ENCODE data around the gene APC2.

APC2 gene

GRCh38 chr19:1433119-1434039 is 16.5 kb upstream of the APC2 start:
- no peak overlapping the region for H3K27ac ChIP-seq (ENCODE audit: low read length)
- peaks cover 33% of the 10 kb centered on the region; the same call in 1 of the 2 replicates for H4K20me1 ChIP-seq (ENCODE audit: insufficient read depth, low read length)
- H3K36me3 ChIP-seq (replicated peaks; ENCODE audit: low read depth, low read length) = peaks cover 60% of the 10 kb centered on the region
- H3K4me1 ChIP-seq (ENCODE audit: low read length) = peaks cover 9% of the 10 kb centered on the region; the same call in 1 of the 2 replicates
- TF ChIP-seq EZH2phosphoT487 (IDR thresholded peaks at IDR 0.05; ENCODE audit: low read depth) = no peak
- TF ChIP-seq CTCF (IDR thresholded peaks at IDR 0.05; ENCODE audit: low read depth, low read length) = no peak
- H3K4me3 ChIP-seq (ENCODE audit: low read length) = no peak overlapping the region
- H3K4me2 ChIP-seq (ENCODE audit: low read length) = no peak overlapping the region
- no peaks in the 10 kb centered on the region for H3K27me3 ChIP-seq (ENCODE audit: low read depth, low read length)
- H3K79me2 ChIP-seq (ENCODE audit: low read length) = peaks cover 49% of the 10 kb centered on the region
- H3K9me3 ChIP-seq (ENCODE audit: insufficient read depth, low read length) = no peaks in the 10 kb centered on the region
- no peak overlapping the region for H3K9ac ChIP-seq (ENCODE audit: low read length)
- H2AFZ ChIP-seq (ENCODE audit: low read depth, low read length) = no peak overlapping the region

GRCh38 chr19:1434040-1434366 is 15.9 kb upstream of the APC2 start:
- no peaks in the 10 kb centered on the region for H3K9me3 ChIP-seq (ENCODE audit: insufficient read depth, low read length)
- peaks cover 9% of the 10 kb centered on the region; the same call in 1 of the 2 replicates for H3K4me1 ChIP-seq (ENCODE audit: low read length)
- H3K9ac ChIP-seq (ENCODE audit: low read length) = no peak overlapping the region
- H3K27ac ChIP-seq (ENCODE audit: low read length) = no peak overlapping the region
- peaks cover 36% of the 10 kb centered on the region for H4K20me1 ChIP-seq (ENCODE audit: insufficient read depth, low read length)
- no peak overlapping the region for H3K4me2 ChIP-seq (ENCODE audit: low read length)
- H3K79me2 ChIP-seq (ENCODE audit: low read length) = peaks cover 51% of the 10 kb centered on the region
- H3K36me3 ChIP-seq (replicated peaks; ENCODE audit: low read depth, low read length) = peaks cover 56% of the 10 kb centered on the region
- no peak overlapping the region for H3K4me3 ChIP-seq (ENCODE audit: low read length)
- H3K27me3 ChIP-seq (ENCODE audit: low read depth, low read length) = no peaks in the 10 kb centered on the region
- no peak overlapping the region for H2AFZ ChIP-seq (ENCODE audit: low read depth, low read length)
- TF ChIP-seq CTCF (IDR thresholded peaks at IDR 0.05; ENCODE audit: low read depth, low read length) (no peak), EZH2phosphoT487 (IDR thresholded peaks at IDR 0.05; ENCODE audit: low read depth) (no peak)

- H3K9ac ChIP-seq (ENCODE audit: low read length) = no peak overlapping the region
These were observed 15.3 kb upstream of the APC2 start for GRCh38 chr19:1434577-1435060.

More at GRCh38 chr19:1434577-1435060, 15.3 kb upstream of the APC2 start:
- peaks cover 56% of the 10 kb centered on the region for H3K36me3 ChIP-seq (replicated peaks; ENCODE audit: low read depth, low read length)
- no peak overlapping the region for H3K27ac ChIP-seq (ENCODE audit: low read length)
- TF ChIP-seq CTCF (IDR thresholded peaks at IDR 0.05; ENCODE audit: low read depth, low read length) = no peak
- TF ChIP-seq EZH2phosphoT487 (IDR thresholded peaks at IDR 0.05; ENCODE audit: low read depth) = no peak
- H3K9me3 ChIP-seq (ENCODE audit: insufficient read depth, low read length) = no peaks in the 10 kb centered on the region
- no peak overlapping the region for H3K4me3 ChIP-seq (ENCODE audit: low read length)
- H3K4me1 ChIP-seq (ENCODE audit: low read length) = peaks cover 13% of the 10 kb centered on the region
- no peak overlapping the region for H3K4me2 ChIP-seq (ENCODE audit: low read length)
- H4K20me1 ChIP-seq (ENCODE audit: insufficient read depth, low read length) = peaks cover 36% of the 10 kb centered on the region
- no peak overlapping the region for H2AFZ ChIP-seq (ENCODE audit: low read depth, low read length)
- H3K79me2 ChIP-seq (ENCODE audit: low read length) = peaks cover 51% of the 10 kb centered on the region
- no peaks in the 10 kb centered on the region for H3K27me3 ChIP-seq (ENCODE audit: low read depth, low read length)
